Renal cortex interstitium (tissue), 11 donors: ENCODE data around the gene GLB1L3. TPM values are rescaled to one million over a fixed set of nuclear protein-coding genes. Genes with fewer than 3 reads are reported as not detected.
"Not testable (repeated sequence)": the region's sequence is repeated elsewhere in the genome, so short reads cannot be mapped to it uniquely, and the experiment has no call there.

Experiments
- DNase-seq, 11 donors: peaks; one replicate each; pipeline ENCODE4 v3.0.0-alpha.2; 2013; ENCODE audit warnings: low read depth in 9 of 11, low spot score in 4 of 11; ENCODE audit errors: extremely low read depth in 1 of 11
- polyA plus RNA-seq, 3 donors: library from polyadenylated mRNA; unstranded; fragments of 120-200 nt; gene quantifications; one replicate each; pipeline ENCODE4 v1.2.1, GENCODE V29; 2013; ENCODE audit not compliant: insufficient read length in 3 of 3

Gene GLB1L3
- polyA plus RNA-seq, 3 donors, result 1.4 to 2.1 (median 1.8) TPM

GRCh38 chr11:134248910-134249480, 27.2 kb upstream of the GLB1L3 start:
- no peak for DNase-seq

GRCh38 chr11:134250246-134250645, 25.9 kb upstream of the GLB1L3 start:
- DNase-seq, result no peak

GRCh38 chr11:134250675-134251074, 25.5 kb upstream of the GLB1L3 start:
- DNase-seq, result no peak

- DNase-seq, result peak in 1 of 11 donors; percentile 19
Observed at GRCh38 chr11:134252346-134253187, 23.6 kb upstream of the GLB1L3 start.

- peak; percentile 89 to 97 (median 95) for DNase-seq
Observed at GRCh38 chr11:134253188-134253993, 22.8 kb upstream of the GLB1L3 start, which contains the start of the genes ACAD8 and THYN1. Gene ACAD8, plus strand, starts transcription at chr11:134253568. Its CDS starts 33 bp downstream, at chr11:134253601. Gene THYN1, minus strand, starts transcription at chr11:134253352. Its CDS starts 470 bp downstream, at chr11:134252882.

GRCh38 chr11:134254433-134255183, 21.6 kb upstream of the GLB1L3 start:
- no peak for DNase-seq

- DNase-seq, result not testable (repeated sequence)
Observed at GRCh38 chr11:134255184-134255561, 21.0 kb upstream of the GLB1L3 start.

- no peak for DNase-seq
Observed at GRCh38 chr11:134257101-134257500, 19.1 kb upstream of the GLB1L3 start.

GRCh38 chr11:134258577-134258976, 17.6 kb upstream of the GLB1L3 start:
- no peak for DNase-seq

GRCh38 chr11:134260503-134260902, 15.7 kb upstream of the GLB1L3 start:
- DNase-seq, result no peak

- DNase-seq, result no peak
Observed at GRCh38 chr11:134260983-134261382, 15.2 kb upstream of the GLB1L3 start.

GRCh38 chr11:134261626-134262488, 14.3 kb upstream of the GLB1L3 start:
- DNase-seq, result no peak

GRCh38 chr11:134264966-134265764, 11.0 kb upstream of the GLB1L3 start:
- DNase-seq, result no peak

GRCh38 chr11:134266440-134266839, 9.7 kb upstream of the GLB1L3 start:
- DNase-seq, result no peak

- no peak for DNase-seq
Observed at GRCh38 chr11:134266841-134267251, 9.3 kb upstream of the GLB1L3 start.

GRCh38 chr11:134267461-134267860, 8.7 kb upstream of the GLB1L3 start:
- DNase-seq, result no peak

GRCh38 chr11:134267966-134268365, 8.2 kb upstream of the GLB1L3 start:
- no peak for DNase-seq
